ENCODE measurements around the gene SLC39A1.
"Not testable (repeated sequence)": the region's sequence is repeated elsewhere in the genome, so short reads cannot be mapped to it uniquely, and the experiment has no call there.

Gene SLC39A1

DNA sequence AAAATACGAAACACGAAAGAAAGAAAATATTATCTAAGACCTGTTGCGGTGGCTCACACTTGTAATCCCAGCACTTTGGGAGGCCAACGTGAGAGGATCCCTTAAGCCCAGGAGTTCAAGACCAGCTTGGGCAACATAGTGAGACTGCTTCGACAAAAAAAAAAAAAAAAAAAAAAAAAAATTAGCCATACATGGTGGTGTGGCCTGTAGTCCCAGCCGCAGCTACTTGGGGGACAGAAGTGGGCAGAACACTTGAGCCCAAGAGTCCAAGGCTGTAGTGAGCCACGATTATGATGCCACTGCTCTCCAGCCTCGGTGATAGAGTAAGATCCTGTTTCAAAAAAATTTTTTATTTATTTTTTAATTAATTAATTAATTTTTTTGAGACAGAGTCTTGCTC lies 24.3 kb upstream of the SLC39A1 start:
- Histone ChIP-seq H3K27me3 (no peaks in the 10 kb centered on the region), H3K27ac (peak overlapping the region in 1 of 2 donors; percentile 95)
- intact Hi-C loops (cut with DNase I; ENCODE audit: low total_unique reads) = loop anchor here (2.0 to 10.0 kb wide), 3 partner anchors 40 to 313 kb away; partner anchors contain the start of genes DENND4B, ILF2 and NPR1

DNA sequence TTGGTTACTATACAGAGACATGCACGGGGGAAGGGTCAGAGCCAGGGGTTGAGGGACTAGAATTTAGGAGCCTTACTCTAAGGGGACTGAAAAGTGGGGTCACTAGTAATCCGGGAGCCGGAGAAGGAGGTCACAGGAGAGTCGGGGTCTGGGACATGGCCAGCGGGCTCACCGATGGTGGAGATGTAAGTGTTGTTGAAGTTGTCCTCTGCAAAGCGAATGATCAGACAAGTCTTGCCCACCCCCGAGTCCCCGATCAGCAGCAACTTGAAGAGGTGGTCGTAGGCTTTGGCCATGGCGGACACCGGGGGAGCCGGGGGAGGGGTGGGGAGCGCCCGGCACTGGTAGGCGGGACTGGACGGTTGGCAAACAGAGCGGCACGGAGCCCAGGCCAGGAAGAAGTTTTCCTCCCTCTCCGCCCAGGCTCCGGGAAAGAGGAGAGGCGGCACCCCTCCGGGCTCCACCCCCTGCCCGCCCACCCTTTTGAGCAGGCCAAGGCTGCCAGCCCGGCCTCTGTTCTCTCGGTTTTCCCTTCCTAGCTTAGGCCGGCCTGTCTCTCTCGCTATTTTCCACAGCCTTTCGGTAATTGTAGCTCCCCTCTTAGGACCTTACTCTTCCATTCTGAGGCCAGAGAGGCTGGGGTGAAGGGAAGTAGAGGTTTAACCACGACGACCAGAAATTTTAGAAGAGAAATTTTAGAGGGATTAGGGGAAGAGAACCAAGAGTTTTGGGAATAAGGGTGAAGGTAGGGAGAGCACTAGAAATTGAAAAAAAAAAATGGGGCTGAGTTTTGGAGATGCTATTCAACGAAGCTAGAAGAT lies 22.8 kb upstream of the SLC39A1 start, which contains the start of gene RAB13:
RAB13 (minus strand) TSS at position 399 of the 821 bp plus-strand sequence; CDS start at position 296, 103 bp downstream.
- TF ChIP-seq, protein P1, sequence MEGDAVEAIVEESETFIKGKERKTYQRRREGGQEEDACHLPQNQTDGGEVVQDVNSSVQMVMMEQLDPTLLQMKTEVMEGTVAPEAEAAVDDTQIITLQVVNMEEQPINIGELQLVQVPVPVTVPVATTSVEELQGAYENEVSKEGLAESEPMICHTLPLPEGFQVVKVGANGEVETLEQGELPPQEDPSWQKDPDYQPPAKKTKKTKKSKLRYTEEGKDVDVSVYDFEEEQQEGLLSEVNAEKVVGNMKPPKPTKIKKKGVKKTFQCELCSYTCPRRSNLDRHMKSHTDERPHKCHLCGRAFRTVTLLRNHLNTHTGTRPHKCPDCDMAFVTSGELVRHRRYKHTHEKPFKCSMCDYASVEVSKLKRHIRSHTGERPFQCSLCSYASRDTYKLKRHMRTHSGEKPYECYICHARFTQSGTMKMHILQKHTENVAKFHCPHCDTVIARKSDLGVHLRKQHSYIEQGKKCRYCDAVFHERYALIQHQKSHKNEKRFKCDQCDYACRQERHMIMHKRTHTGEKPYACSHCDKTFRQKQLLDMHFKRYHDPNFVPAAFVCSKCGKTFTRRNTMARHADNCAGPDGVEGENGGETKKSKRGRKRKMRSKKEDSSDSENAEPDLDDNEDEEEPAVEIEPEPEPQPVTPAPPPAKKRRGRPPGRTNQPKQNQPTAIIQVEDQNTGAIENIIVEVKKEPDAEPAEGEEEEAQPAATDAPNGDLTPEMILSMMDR (IDR thresholded peaks at IDR 0.05) = no peak
- Histone ChIP-seq H3K9me3 (no peaks in the 10 kb centered on the region), H3K4me3 (peak within 1 kb of the TSS; percentile 61 to 78), H3K4me1 (peaks cover 0 to 29% (median 22%) of the 10 kb centered on the region in 4 donors), H3K27me3 (no peaks in the 10 kb centered on the region), H3K27ac (peak within 1 kb of the TSS; percentile 76 to 95), H3K36me3 (peaks cover 0 to 24% (median 16%) of the 10 kb centered on the region in 3 donors)
- intact Hi-C loops (cut with DNase I; ENCODE audit: low total_unique reads) = loop anchor here (5.0 to 10.0 kb wide), 2 partner anchors 39 to 311 kb away; partner anchors contain the start of genes DENND4B, ILF2 and NPR1
- peak; percentile 88 to 97 for DNase-seq

More for the DNA sequence above, 24.3 kb upstream of the SLC39A1 start:
- TF ChIP-seq, protein P1 (IDR thresholded peaks at IDR 0.05) = no peak
- Histone ChIP-seq H3K4me1 (peaks cover 0 to 42% (median 34%) of the 10 kb centered on the region in 4 donors), H3K9me3 (no peaks in the 10 kb centered on the region), H3K36me3 (peaks cover 9 to 20% (median 17%) of the 10 kb centered on the region in 3 donors), H3K4me3 (no peak overlapping the region)
- no peak for DNase-seq

DNA sequence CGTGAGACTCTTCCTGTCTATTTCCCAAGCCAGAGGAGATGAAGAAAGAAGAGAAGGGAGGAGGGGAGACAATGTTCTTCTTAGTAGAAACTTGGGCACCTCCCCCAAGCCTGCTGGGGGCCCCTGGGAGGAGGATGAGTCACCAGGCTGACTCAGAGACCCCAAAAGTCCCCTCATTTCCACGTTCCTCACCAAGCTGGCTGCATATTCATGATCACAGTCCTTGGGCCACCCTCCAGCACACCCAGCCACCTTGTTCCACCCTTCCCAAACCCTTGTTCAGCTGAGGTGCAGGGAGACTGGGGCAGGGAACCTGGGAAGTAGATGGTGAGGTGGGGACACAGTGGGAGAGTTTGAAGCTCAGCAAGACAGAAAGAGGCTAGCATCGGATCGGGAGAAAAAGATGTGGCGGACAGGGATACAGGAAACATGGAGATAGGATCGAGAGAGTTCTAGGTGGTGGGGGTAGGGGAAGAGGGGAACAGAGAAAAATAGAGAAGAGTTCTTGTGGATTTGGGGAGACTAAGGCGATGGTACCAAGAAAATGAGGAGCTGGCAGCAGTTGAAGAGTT lies 22.1 kb upstream of the SLC39A1 start:
- Histone ChIP-seq H3K27ac (peak overlapping the region; percentile 76 to 95), H3K27me3 (no peaks in the 10 kb centered on the region), H3K36me3 (peaks cover 0 to 31% (median 17%) of the 10 kb centered on the region in 3 donors), H3K4me3 (peak overlapping the region; percentile 61 to 78), H3K9me3 (no peaks in the 10 kb centered on the region), H3K4me1 (peaks cover 0 to 29% (median 22%) of the 10 kb centered on the region in 4 donors)
- TF ChIP-seq, protein P1 (IDR thresholded peaks at IDR 0.05) = no peak
- DNase-seq = peak; percentile 75 to 79
- intact Hi-C loops (cut with DNase I; ENCODE audit: low total_unique reads) = loop anchor here (5.0 to 10.0 kb wide), 2 partner anchors 38 to 311 kb away; partner anchors contain the start of genes DENND4B, ILF2 and NPR1

DNA sequence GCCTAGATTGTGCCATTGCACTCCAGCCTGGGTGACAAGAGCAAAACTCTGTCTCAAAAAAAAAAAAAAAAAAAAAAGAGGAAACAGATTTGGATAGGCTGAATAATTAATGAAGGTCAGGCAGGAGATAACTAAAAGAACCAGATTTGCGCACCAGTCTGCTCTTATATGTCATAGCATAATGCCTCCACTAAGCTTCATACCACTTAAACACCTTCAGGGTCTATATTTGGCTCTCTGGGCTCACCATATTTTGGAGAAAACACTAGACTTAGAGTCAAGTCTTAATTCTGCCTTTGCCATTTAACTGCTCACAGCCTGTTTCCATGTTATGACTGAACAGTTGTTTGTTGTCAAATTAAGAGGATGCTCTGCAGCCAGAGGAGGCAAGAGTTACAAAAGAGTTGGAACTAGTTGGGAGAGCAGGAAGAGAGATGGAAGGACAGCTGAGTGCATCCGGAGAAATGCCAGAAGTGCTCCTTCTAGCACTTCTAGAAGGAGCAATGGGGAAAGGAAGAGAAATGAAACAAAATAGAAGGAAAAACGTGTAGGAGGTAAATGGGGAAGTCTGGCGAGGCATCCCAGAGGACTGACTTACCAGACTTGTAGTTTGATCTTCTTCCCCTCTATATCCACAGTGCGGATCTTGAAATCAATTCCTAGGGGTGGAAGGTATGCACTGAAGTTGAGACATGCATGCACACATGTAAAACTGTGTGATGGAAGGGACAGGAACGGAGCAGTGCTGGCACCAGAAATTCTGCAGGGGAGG lies 21.0 kb upstream of the SLC39A1 start:
- Histone ChIP-seq H3K4me3 (peak overlapping the region; percentile 61 to 78), H3K27ac (peak overlapping the region; percentile 76 to 95), H3K27me3 (no peaks in the 10 kb centered on the region)

DNA sequence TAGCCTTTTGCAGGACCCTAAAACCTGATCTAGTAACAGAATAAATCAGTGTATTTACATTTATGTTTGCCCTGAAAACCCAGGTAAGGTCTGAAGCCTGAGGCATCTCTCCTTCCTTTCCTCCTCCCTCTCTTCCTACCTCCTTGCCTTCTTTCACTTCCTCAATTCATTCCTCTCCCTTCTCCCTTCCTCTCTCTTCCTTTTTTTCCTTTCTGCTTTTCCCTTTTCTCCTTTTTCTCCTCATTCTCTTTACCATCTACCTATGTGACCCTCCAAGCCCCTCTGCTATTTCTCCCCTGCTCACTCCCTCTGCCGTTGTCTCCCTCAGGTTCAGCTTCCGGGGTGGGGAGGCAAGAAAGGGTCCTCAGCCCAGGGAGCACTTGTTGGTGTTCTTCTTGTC lies 18.4 kb upstream of the SLC39A1 start:
- H3K27me3 ChIP-seq, H3K27ac ChIP-seq, DNase-seq, H3K9me3 ChIP-seq, H3K4me3 ChIP-seq: not testable (repeated sequence)
- Histone ChIP-seq H3K36me3 (peaks cover 0 to 36% (median 17%) of the 10 kb centered on the region in 3 donors), H3K4me1 (peaks cover 0 to 30% (median 20%) of the 10 kb centered on the region in 4 donors)
- intact Hi-C loops (cut with DNase I; ENCODE audit: low total_unique reads) = loop anchor here (10.0 kb wide), 1 partner anchor 307 kb away; the partner anchor contains the start of genes ILF2 and NPR1

More for the DNA sequence above, 21.0 kb upstream of the SLC39A1 start:
- intact Hi-C loops (cut with DNase I; ENCODE audit: low total_unique reads) = loop anchor here (10.0 kb wide), 1 partner anchor 310 kb away; the partner anchor contains the start of genes ILF2 and NPR1
- TF ChIP-seq, protein P1 (IDR thresholded peaks at IDR 0.05) = no peak
- Histone ChIP-seq H3K9me3 (no peaks in the 10 kb centered on the region), H3K36me3 (peaks cover 0 to 36% (median 17%) of the 10 kb centered on the region in 3 donors), H3K4me1 (peaks cover 0 to 25% (median 17%) of the 10 kb centered on the region in 4 donors)
- DNase-seq = no peak

DNA sequence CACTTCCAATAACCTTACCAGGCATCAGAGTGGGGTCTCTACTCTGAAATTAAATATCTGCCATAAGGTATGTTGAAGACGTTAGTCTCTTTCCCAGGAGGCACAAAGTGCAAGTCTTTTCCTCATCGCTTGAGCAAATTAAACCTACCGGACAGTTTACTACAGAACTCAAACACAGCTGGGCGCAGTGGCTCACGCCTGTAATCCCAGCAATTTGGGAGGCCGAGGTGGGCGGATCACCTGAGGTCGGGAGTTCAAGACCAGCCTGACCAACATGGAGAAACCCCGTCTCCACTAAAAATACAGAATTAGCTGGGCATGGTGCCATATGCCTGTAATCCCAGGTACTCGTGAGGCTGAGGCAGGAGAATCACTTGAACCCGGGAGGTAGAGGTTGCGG lies 15.8 kb upstream of the SLC39A1 start:
- not testable (repeated sequence) for H3K9me3 ChIP-seq, DNase-seq, H3K4me3 ChIP-seq, H3K27me3 ChIP-seq
- intact Hi-C loops (cut with DNase I; ENCODE audit: low total_unique reads) = loop anchor here (10.0 kb wide), 1 partner anchor 54 kb away; the partner anchor contains the start of gene GATAD2B
- Histone ChIP-seq H3K36me3 (peaks cover 12 to 56% (median 38%) of the 10 kb centered on the region in 3 donors), H3K27ac (peak overlapping the region in 1 of 2 donors; percentile 95), H3K4me1 (peaks cover 0 to 23% (median 16%) of the 10 kb centered on the region in 4 donors)
